Trophoblast cell (in vitro differentiated cells and primary cell): ENCODE measurements around the gene CHRNB2.

Source experiments
- DNase-seq, 2 donors: peaks; one replicate each; pipeline ENCODE4 v3.0.0-alpha.2; 2016
- H2AFZ ChIP-seq: 2 replicates; pipeline ENCODE4 v1.6.1; 2013; ENCODE audit warnings: low read length, moderate library complexity, mild to moderate bottlenecking; ENCODE audit not compliant: insufficient read depth, poor library complexity
- H2AK5ac ChIP-seq: 2 replicates; pipeline ENCODE4 v1.6.1; 2013; ENCODE audit warnings: mild to moderate bottlenecking, low read length
- H2BK120ac ChIP-seq: 2 replicates; pipeline ENCODE4 v1.6.1; 2013; ENCODE audit warnings: low read length, mild to moderate bottlenecking, moderate library complexity; ENCODE audit not compliant: insufficient read depth, poor library complexity
- H2BK12ac ChIP-seq: 2 replicates; pipeline ENCODE4 v1.6.1; 2013; ENCODE audit warnings: mild to moderate bottlenecking, low read length, moderate library complexity
- H2BK5ac ChIP-seq: 2 replicates; pipeline ENCODE4 v1.6.1; 2013; ENCODE audit warnings: low read length, low read depth, moderate library complexity, mild to moderate bottlenecking; ENCODE audit not compliant: poor library complexity
- H3K14ac ChIP-seq: 2 replicates; pipeline ENCODE4 v1.6.1; 2013; ENCODE audit warnings: mild to moderate bottlenecking, low read length
- H3K18ac ChIP-seq: 2 replicates; pipeline ENCODE4 v1.6.1; 2013; ENCODE audit warnings: mild to moderate bottlenecking, low read length
- H3K23ac ChIP-seq: 2 replicates; pipeline ENCODE4 v1.6.1; 2013; ENCODE audit warnings: low read length
- H3K27ac ChIP-seq: 2 replicates; pipeline ENCODE4 v1.5.1; 2013; ENCODE audit warnings: low read depth, mild to moderate bottlenecking, inconsistent platforms, low read length, moderate library complexity
- H3K27me3 ChIP-seq: 2 replicates; pipeline ENCODE4 v1.6.1; 2013; ENCODE audit warnings: inconsistent platforms, mild to moderate bottlenecking, low read length, moderate library complexity; ENCODE audit not compliant: insufficient read depth
- H3K36me3 ChIP-seq, 2 experiments: 1 replicate in 1 of 2; 2 replicates in 1 of 2; pipeline ENCODE4 v1.6.1; 2013; ENCODE audit warnings: low read length in 2 of 2, mild to moderate bottlenecking in 2 of 2, moderate library complexity in 1 of 2; ENCODE audit not compliant: insufficient read depth in 2 of 2, control insufficient read depth in 1 of 2
- H3K4ac ChIP-seq: 2 replicates; pipeline ENCODE4 v1.6.1; 2013; ENCODE audit warnings: low read depth, mild to moderate bottlenecking, low read length, moderate library complexity
- H3K4me1 ChIP-seq, 2 experiments: 1 replicate in 1 of 2; 2 replicates in 1 of 2; pipeline ENCODE4 v1.6.1; 2013; ENCODE audit warnings: low read length in 2 of 2, mild to moderate bottlenecking in 2 of 2, moderate library complexity in 1 of 2; ENCODE audit not compliant: insufficient read depth in 2 of 2, control insufficient read depth in 1 of 2
- H3K4me2 ChIP-seq: 2 replicates; pipeline ENCODE4 v1.6.1; 2013; ENCODE audit warnings: inconsistent platforms, mild to moderate bottlenecking, low read length, moderate library complexity
- H3K4me3 ChIP-seq: 2 replicates; pipeline ENCODE4 v1.5.1; 2013; ENCODE audit warnings: mild to moderate bottlenecking, low read depth, low read length, inconsistent platforms
- H3K79me1 ChIP-seq: one replicate; pipeline ENCODE4 v1.6.1; 2013; ENCODE audit warnings: low read length
- H3K79me2 ChIP-seq: 2 replicates; pipeline ENCODE4 v1.6.1; 2013; ENCODE audit warnings: low read length, mild to moderate bottlenecking; ENCODE audit not compliant: control insufficient read depth, insufficient read depth, poor library complexity
- H3K9ac ChIP-seq: 2 replicates; pipeline ENCODE4 v1.6.1; 2013; ENCODE audit warnings: mild to moderate bottlenecking, low read length
- H3K9me3 ChIP-seq: 2 replicates; pipeline ENCODE4 v1.6.1; 2013; ENCODE audit warnings: low read depth, mild to moderate bottlenecking, control low read depth, inconsistent platforms, low read length; ENCODE audit not compliant: insufficient read depth
- H4K12ac ChIP-seq: 2 replicates; pipeline ENCODE4 v1.6.1; 2013; ENCODE audit warnings: low read depth, mild to moderate bottlenecking, low read length, moderate library complexity
- H4K8ac ChIP-seq: 2 replicates; pipeline ENCODE4 v1.6.1; 2013; ENCODE audit warnings: low read depth, mild to moderate bottlenecking, low read length, moderate library complexity
- H4K91ac ChIP-seq: one replicate; pipeline ENCODE4 v1.6.1; 2013; ENCODE audit warnings: low read depth, mild to moderate bottlenecking, low read length, moderate library complexity
- WGBS: extraction: QIAGEN DNeasy Blood & Tissue Kit; methylation state at CpG from one replicate; pipeline ENCODE4 v1.1.7; 2013; ENCODE audit warnings: missing lambda C conversion rate; ENCODE audit not compliant: insufficient read length, insufficient coverage; ENCODE audit errors: extremely low coverage; 5-methylcytosine and 5-hydroxymethylcytosine counted together

CHRNB2 gene

GRCh38 chr1:154594811-154595210 is 27.2 kb downstream of the CHRNB2 start:
- Histone ChIP-seq H2AFZ (no peak overlapping the region), H3K36me3 (peaks cover 50 to 70% of the 10 kb centered on the region in 2 experiments), H3K4me2 (no peak overlapping the region), H2BK120ac (no peak overlapping the region), H3K27me3 (no peaks in the 10 kb centered on the region), H2BK12ac (no peak overlapping the region), H3K9ac (no peak overlapping the region), H3K4me1 (no peaks in the 10 kb centered on the region), H3K79me2 (no peaks in the 10 kb centered on the region), H3K27ac (no peak overlapping the region), H3K79me1 (no peaks in the 10 kb centered on the region), H4K8ac (no peak overlapping the region), H3K23ac (no peak overlapping the region), H3K18ac (no peak overlapping the region), H4K12ac (no peak overlapping the region), H3K4me3 (no peak overlapping the region), H3K4ac (no peak overlapping the region), H2BK5ac (no peak overlapping the region), H2AK5ac (no peak overlapping the region), H3K14ac (no peak overlapping the region), H4K91ac (no peak overlapping the region), H3K9me3 (no peaks in the 10 kb centered on the region)
- no CpG with 5 or more reads among the region's 7 CpGs for whole genome bisulfite sequencing
- no peak for DNase-seq

- no peak overlapping the region for H3K18ac ChIP-seq
- no peak overlapping the region for H2AFZ ChIP-seq
- H3K9me3 ChIP-seq, result no peaks in the 10 kb centered on the region
- no peaks in the 10 kb centered on the region for H3K4me1 ChIP-seq
- no peak overlapping the region for H2AK5ac ChIP-seq
- no peak overlapping the region for H4K8ac ChIP-seq
- H2BK5ac ChIP-seq, result no peak overlapping the region
- H3K4me2 ChIP-seq, result no peak overlapping the region
- H3K4me3 ChIP-seq, result no peak overlapping the region
- H3K79me1 ChIP-seq, result no peaks in the 10 kb centered on the region
- no CpG with 5 or more reads among the region's 1 CpG for WGBS
- H2BK120ac ChIP-seq, result no peak overlapping the region
- no peak overlapping the region for H3K14ac ChIP-seq
- no peak overlapping the region for H2BK12ac ChIP-seq
- no peak overlapping the region for H4K12ac ChIP-seq
- H3K23ac ChIP-seq, result no peak overlapping the region
- H3K79me2 ChIP-seq, result no peaks in the 10 kb centered on the region
- peaks cover 46 to 65% of the 10 kb centered on the region in 2 experiments for H3K36me3 ChIP-seq
- H3K4ac ChIP-seq, result no peak overlapping the region
- no peak overlapping the region for H3K27ac ChIP-seq
- no peaks in the 10 kb centered on the region for H3K27me3 ChIP-seq
- DNase-seq, result peak in 1 of 2 donors; percentile 40
- H4K91ac ChIP-seq, result no peak overlapping the region
- H3K9ac ChIP-seq, result no peak overlapping the region
Measured at GRCh38 chr1:154595621-154596020, 28.0 kb downstream of the CHRNB2 start.

- Histone ChIP-seq H3K14ac (no peak overlapping the region), H3K4me1 (no peaks in the 10 kb centered on the region), H4K8ac (no peak overlapping the region), H3K27ac (no peak overlapping the region), H3K9me3 (no peaks in the 10 kb centered on the region), H3K4me2 (no peak overlapping the region), H2AFZ (no peak overlapping the region), H4K12ac (no peak overlapping the region), H3K79me2 (no peaks in the 10 kb centered on the region), H3K4ac (no peak overlapping the region), H3K27me3 (no peaks in the 10 kb centered on the region), H2BK12ac (no peak overlapping the region), H3K4me3 (no peak overlapping the region), H3K36me3 (peaks cover 48 to 64% of the 10 kb centered on the region in 2 experiments), H2BK5ac (no peak overlapping the region), H4K91ac (no peak overlapping the region), H3K9ac (no peak overlapping the region), H3K18ac (no peak overlapping the region), H2BK120ac (no peak overlapping the region), H3K79me1 (no peaks in the 10 kb centered on the region), H3K23ac (no peak overlapping the region), H2AK5ac (no peak overlapping the region)
- no CpG with 5 or more reads among the region's 3 CpGs for WGBS
- DNase-seq, result no peak
Measured at GRCh38 chr1:154598871-154599635, 31.5 kb downstream of the CHRNB2 start.

GRCh38 chr1:154599658-154600057 is 32.1 kb downstream of the CHRNB2 start:
- Histone ChIP-seq H4K8ac (no peak overlapping the region), H3K27ac (no peak overlapping the region), H2BK5ac (no peak overlapping the region), H2AK5ac (no peak overlapping the region), H3K27me3 (no peaks in the 10 kb centered on the region), H3K4me1 (no peaks in the 10 kb centered on the region), H3K36me3 (peaks cover 50 to 60% of the 10 kb centered on the region in 2 experiments), H3K18ac (no peak overlapping the region), H3K4me3 (no peak overlapping the region), H3K4ac (peak overlapping the region; percentile 37), H3K14ac (no peak overlapping the region), H4K12ac (no peak overlapping the region), H2AFZ (no peak overlapping the region), H3K79me2 (peaks cover 2% of the 10 kb centered on the region), H2BK120ac (no peak overlapping the region), H3K23ac (no peak overlapping the region), H3K4me2 (no peak overlapping the region), H3K79me1 (no peaks in the 10 kb centered on the region), H3K9me3 (peaks cover 1% of the 10 kb centered on the region), H2BK12ac (no peak overlapping the region), H4K91ac (no peak overlapping the region), H3K9ac (no peak overlapping the region)
- WGBS, result no CpG with 5 or more reads among the region's 3 CpGs
- DNase-seq, result no peak
